ENCODE data around the gene TTC17.

TTC17 gene

GRCh38 chr11:43497144-43497543 lies 138.4 kb downstream of the TTC17 start:
- no peak for DNase-seq (ENCODE audit: extremely low spot score)
- POLR2A ChIA-PET = no interaction called here
- no peak for TF ChIP-seq CTCF (IDR thresholded peaks at IDR 0.05; ENCODE audit: control extremely low read depth, extremely low read depth, low read depth, missing control alignments)
- CTCF ChIA-PET = interaction anchor here (0.8 to 1.7 kb wide), 7 partner anchors 10 to 214 kb away, joined by 3 to 5 read pairs (median 4); no protein-coding TSS in a partner anchor

GRCh38 chr11:43498561-43498960 lies 139.8 kb downstream of the TTC17 start:
- ChIA-PET POLR2A (no interaction called here), CTCF (interaction anchor here (1.1 to 1.6 kb wide), 7 partner anchors 11 to 136 kb away, joined by 3 to 7 read pairs (median 4); no protein-coding TSS in a partner anchor)
- DNase-seq (ENCODE audit: extremely low spot score) = no peak
- TF ChIP-seq CTCF (IDR thresholded peaks at IDR 0.05; ENCODE audit: control extremely low read depth, extremely low read depth, low read depth, missing control alignments) = no peak

DNA sequence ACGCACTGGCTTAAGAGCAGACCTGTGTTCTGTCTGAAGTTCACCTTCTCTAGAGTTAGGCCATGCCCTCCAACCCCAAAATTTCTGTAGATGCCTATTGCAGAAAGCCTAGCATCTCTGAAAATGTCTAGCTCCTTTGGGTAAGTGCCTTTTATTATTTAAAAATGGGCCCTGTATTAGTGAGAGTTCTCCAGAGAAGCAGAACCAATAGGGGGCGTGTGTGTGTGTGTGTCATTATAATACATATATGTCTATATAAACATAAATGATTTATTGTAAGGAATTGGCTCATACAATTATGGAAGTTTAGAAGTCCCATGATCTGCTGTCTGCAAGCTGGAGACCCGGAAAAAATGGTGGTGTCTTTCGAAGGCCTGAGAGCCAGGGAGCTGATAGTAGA lies 144.7 kb downstream of the TTC17 start:
- TF ChIP-seq CTCF (IDR thresholded peaks at IDR 0.05; ENCODE audit: control extremely low read depth, extremely low read depth, low read depth, missing control alignments) = no peak
- ChIA-PET CTCF (interaction anchor here (1.5 to 3.5 kb wide), 8 partner anchors 9 to 348 kb away, joined by 4 to 38 read pairs (median 12); no protein-coding TSS in a partner anchor), POLR2A (no interaction called here)
- no peak for DNase-seq (ENCODE audit: extremely low spot score)

- DNase-seq (ENCODE audit: extremely low spot score) = peak; percentile 51
- ChIA-PET CTCF (interaction anchor here (0.5 to 3.5 kb wide), 16 partner anchors 10 to 347 kb away, joined by 3 to 38 read pairs (median 4); no protein-coding TSS in a partner anchor), POLR2A (no interaction called here)
- TF ChIP-seq CTCF (IDR thresholded peaks at IDR 0.05; ENCODE audit: control extremely low read depth, extremely low read depth, low read depth, missing control alignments) = peak; percentile 48
Observed at GRCh38 chr11:43504316-43504950, 145.7 kb downstream of the TTC17 start.

DNA sequence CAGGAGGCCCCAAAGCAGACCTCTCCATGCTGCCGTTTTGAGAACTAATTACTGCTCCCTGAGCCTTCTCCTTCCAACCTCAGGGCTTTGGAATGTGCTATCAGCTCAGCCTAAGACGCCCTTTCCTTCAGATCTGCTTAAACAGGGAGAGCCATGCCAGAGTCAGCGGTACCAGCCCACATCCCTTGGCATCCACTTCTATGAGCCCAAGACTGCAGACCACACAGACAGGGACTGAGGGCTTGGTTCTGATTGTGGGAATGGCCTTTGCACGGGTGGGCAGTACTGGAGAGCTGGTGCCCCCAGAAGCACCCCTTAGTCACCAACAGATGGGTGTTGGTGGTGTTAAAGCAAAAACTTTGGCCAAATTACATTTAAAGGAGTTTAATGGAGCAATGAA lies 146.5 kb downstream of the TTC17 start:
- no peak for DNase-seq (ENCODE audit: extremely low spot score)
- ChIA-PET CTCF (interaction anchor here (1.2 to 3.5 kb wide), 12 partner anchors 9 to 346 kb away, joined by 4 to 38 read pairs (median 6); no protein-coding TSS in a partner anchor), POLR2A (no interaction called here)
- TF ChIP-seq CTCF (IDR thresholded peaks at IDR 0.05; ENCODE audit: control extremely low read depth, extremely low read depth, low read depth, missing control alignments) = no peak

- no peak for DNase-seq (ENCODE audit: extremely low spot score)
- POLR2A ChIA-PET = no interaction called here
- CTCF ChIA-PET = interaction anchor here (0.9 to 1.1 kb wide), 2 partner anchors 10 to 345 kb away, joined by 3 read pairs; no protein-coding TSS in a partner anchor
- TF ChIP-seq CTCF (IDR thresholded peaks at IDR 0.05; ENCODE audit: control extremely low read depth, extremely low read depth, low read depth, missing control alignments) = no peak
Observed at GRCh38 chr11:43507171-43507570, 148.5 kb downstream of the TTC17 start.
